Astrocyte of the spinal cord (primary cell): ENCODE results near the gene PLEKHA6.

Source experiments
- DNase-seq: peaks from one replicate; pipeline ENCODE4 v3.0.0; 2011; ENCODE audit warnings: low read depth, low spot score
- H3K4me3 ChIP-seq: 2 replicates; pipeline ENCODE4 v1.5.1; 2011; ENCODE audit warnings: low read depth, mild to moderate bottlenecking, low read length, moderate library complexity
- CTCF ChIP-seq: IDR thresholded peaks from 2 replicates; pipeline ENCODE4 v1.5.1; 2012; ENCODE audit warnings: low read depth, mild to moderate bottlenecking, low read length, inconsistent platforms
- in situ Hi-C: cut with HindIII; loops from 2 replicates; pipeline ENCODE4 v1.10.0; 2017; ENCODE audit warnings: low sequenced_read_pairs

The PLEKHA6 gene

GRCh38 chr1:204259196-204259595, 100.5 kb downstream of the PLEKHA6 start:
- in situ Hi-C loops = no loop called here
- no peak for DNase-seq
- no peak for TF ChIP-seq CTCF
- H3K4me3 ChIP-seq = no peak overlapping the region

- DNase-seq = peak; percentile 25
- in situ Hi-C loops = no loop called here
- peak; percentile 87 for TF ChIP-seq CTCF
- H3K4me3 ChIP-seq = no peak overlapping the region
These were observed 101.3 kb downstream of the PLEKHA6 start for GRCh38 chr1:204258213-204259115.

- in situ Hi-C loops = no loop called here
These were observed 102.3 kb downstream of the PLEKHA6 start for GRCh38 chr1:204257446-204257845.

GRCh38 chr1:204256531-204256930, 103.2 kb downstream of the PLEKHA6 start:
- no peak overlapping the region for H3K4me3 ChIP-seq
- DNase-seq = no peak
- in situ Hi-C loops = no loop called here
- no peak for TF ChIP-seq CTCF

More at GRCh38 chr1:204257446-204257845, 102.3 kb downstream of the PLEKHA6 start:
- DNase-seq = no peak
- TF ChIP-seq CTCF = no peak
- no peak overlapping the region for H3K4me3 ChIP-seq

- in situ Hi-C loops = no loop called here
- no peak for TF ChIP-seq CTCF
- H3K4me3 ChIP-seq = no peak overlapping the region
- no peak for DNase-seq
These were observed 103.8 kb downstream of the PLEKHA6 start for GRCh38 chr1:204255966-204256365.

GRCh38 chr1:204255225-204255624, 104.5 kb downstream of the PLEKHA6 start:
- no peak overlapping the region for H3K4me3 ChIP-seq
- TF ChIP-seq CTCF = no peak
- DNase-seq = no peak
- in situ Hi-C loops = no loop called here
